Neuronal stem cell (in vitro differentiated cells): Measurements from ENCODE around the gene UCN.

Source experiments
- DNase-seq: peaks from one replicate; pipeline ENCODE4 v3.0.0-alpha.2; 2013; ENCODE audit warnings: low spot score
- H2AFZ ChIP-seq: one replicate; pipeline ENCODE4 v1.6.1; 2013; ENCODE audit warnings: mild to moderate bottlenecking, low read length, inconsistent platforms
- H2AK5ac ChIP-seq: 2 replicates; pipeline ENCODE4 v1.6.1; 2013; ENCODE audit warnings: low read depth, mild to moderate bottlenecking, inconsistent platforms, low read length, moderate library complexity, mixed read lengths
- H2BK120ac ChIP-seq: 2 replicates; pipeline ENCODE4 v1.6.1; 2013; ENCODE audit warnings: low read depth, mild to moderate bottlenecking, inconsistent platforms, low read length, moderate library complexity, mixed read lengths
- H2BK12ac ChIP-seq: one replicate; pipeline ENCODE4 v1.6.1; 2013; ENCODE audit warnings: low read length, inconsistent platforms
- H2BK15ac ChIP-seq: 2 replicates; pipeline ENCODE4 v1.6.1; 2013; ENCODE audit warnings: mild to moderate bottlenecking, low read length, inconsistent platforms, mixed read lengths
- H2BK5ac ChIP-seq: one replicate; pipeline ENCODE4 v1.6.1; 2013; ENCODE audit warnings: inconsistent platforms, mild to moderate bottlenecking, low read length, moderate library complexity
- H3K14ac ChIP-seq: one replicate; pipeline ENCODE4 v1.6.1; 2013; ENCODE audit warnings: low read length, inconsistent platforms
- H3K18ac ChIP-seq: 2 replicates; pipeline ENCODE4 v1.6.1; 2013; ENCODE audit warnings: low read length, inconsistent platforms
- H3K23ac ChIP-seq: 2 replicates; pipeline ENCODE4 v1.6.1; 2013; ENCODE audit warnings: low read depth, mild to moderate bottlenecking, mixed read lengths, low read length, inconsistent platforms; ENCODE audit not compliant: poor library complexity
- H3K27ac ChIP-seq: replicated peaks from 3 replicates; pipeline ENCODE4 v1.5.1; 2013; ENCODE audit warnings: low read length, inconsistent platforms
- H3K27me3 ChIP-seq, 3 experiments: 2 replicates each; pipeline ENCODE4 v1.6.1; 2013; ENCODE audit warnings: low read length in 3 of 3, mild to moderate bottlenecking in 2 of 3, inconsistent platforms in 1 of 3, low read depth in 1 of 3, mixed read lengths in 1 of 3, moderate library complexity in 1 of 3; ENCODE audit not compliant: control insufficient read depth in 3 of 3, insufficient read depth in 3 of 3
- H3K36me3 ChIP-seq, 2 donors: replicated peaks in 1 of 2; 2 replicates each; pipeline ENCODE4 v1.6.1; 2013; ENCODE audit warnings: low read length in 2 of 2; ENCODE audit not compliant: control insufficient read depth in 2 of 2, insufficient read depth in 2 of 2
- H3K4ac ChIP-seq: 2 replicates; pipeline ENCODE4 v1.6.1; 2013; ENCODE audit warnings: inconsistent platforms, mild to moderate bottlenecking, low read length, moderate library complexity
- H3K4me1 ChIP-seq, 2 donors: 1 replicate in 1 of 2; 2 replicates in 1 of 2; pipeline ENCODE4 v1.6.1; 2013; ENCODE audit warnings: low read length in 2 of 2, low read depth in 1 of 2; ENCODE audit not compliant: control insufficient read depth in 2 of 2, insufficient read depth in 1 of 2
- H3K4me2 ChIP-seq: one replicate; pipeline ENCODE4 v1.6.1; 2013; ENCODE audit warnings: mild to moderate bottlenecking, low read length, inconsistent platforms; ENCODE audit not compliant: insufficient read depth, poor library complexity, severe bottlenecking
- H3K4me3 ChIP-seq, 2 donors: 2 replicates each; pipeline ENCODE4 v1.5.1; 2013; ENCODE audit warnings: low read length in 2 of 2, mild to moderate bottlenecking in 2 of 2, inconsistent platforms in 1 of 2, moderate library complexity in 1 of 2
- H3K79me1 ChIP-seq: one replicate; pipeline ENCODE4 v1.6.1; 2013; ENCODE audit warnings: low read depth, mild to moderate bottlenecking, inconsistent platforms, low read length, moderate library complexity
- H3K9ac ChIP-seq: one replicate; pipeline ENCODE4 v1.6.1; 2013; ENCODE audit warnings: mild to moderate bottlenecking, low read depth, low read length, inconsistent platforms; ENCODE audit not compliant: poor library complexity
- H3K9me3 ChIP-seq, 2 donors: replicated peaks in 1 of 2; 2 replicates each; pipeline versions ENCODE3 to v1.6.1; 2013; ENCODE audit warnings: low read length in 2 of 2, mild to moderate bottlenecking in 2 of 2, inconsistent platforms in 1 of 2, low read depth in 1 of 2, mixed read lengths in 1 of 2, moderate library complexity in 1 of 2; ENCODE audit not compliant: control insufficient read depth in 2 of 2, insufficient read depth in 1 of 2
- H4K8ac ChIP-seq: one replicate; pipeline ENCODE4 v1.6.1; 2013; ENCODE audit warnings: low read depth, mild to moderate bottlenecking, inconsistent platforms, low read length, moderate library complexity
- H4K91ac ChIP-seq: one replicate; pipeline ENCODE4 v1.6.1; 2013; ENCODE audit warnings: low read length, low read depth, mild to moderate bottlenecking, inconsistent platforms; ENCODE audit not compliant: poor library complexity
- WGBS, 2 donors: extraction: QIAGEN DNeasy Blood & Tissue Kit; methylation state at CpG; one replicate each; pipeline ENCODE4 v1.1.7; 2013; ENCODE audit warnings: missing lambda C conversion rate in 2 of 2, mixed read lengths in 1 of 2; ENCODE audit not compliant: insufficient read length in 2 of 2, insufficient replicate concordance in 1 of 2; ENCODE audit errors: extremely low coverage in 2 of 2; 5-methylcytosine and 5-hydroxymethylcytosine counted together

UCN gene

GRCh38 chr2:27291865-27292264 is 16.4 kb downstream of the UCN start:
- no peak overlapping the region for H3K9ac ChIP-seq
- no peak overlapping the region for H2BK12ac ChIP-seq
- no peak overlapping the region for H3K4ac ChIP-seq
- no peaks in the 10 kb centered on the region for H3K9me3 ChIP-seq
- H3K4me2 ChIP-seq: no peak overlapping the region
- no peaks in the 10 kb centered on the region for H3K36me3 ChIP-seq
- WGBS, 2 donors: no CpG with 5 or more reads among the region's 6 CpGs
- H4K8ac ChIP-seq: no peak overlapping the region
- H3K27ac ChIP-seq: no peak overlapping the region
- no peak overlapping the region for H3K18ac ChIP-seq
- H3K14ac ChIP-seq: no peak overlapping the region
- H2BK120ac ChIP-seq: no peak overlapping the region
- H3K4me1 ChIP-seq: no peaks in the 10 kb centered on the region
- peaks cover 0 to 75% (median 2%) of the 10 kb centered on the region in 3 experiments for H3K27me3 ChIP-seq
- H3K23ac ChIP-seq: no peak overlapping the region
- no peak overlapping the region for H2BK5ac ChIP-seq
- no peak overlapping the region for H3K4me3 ChIP-seq
- no peak overlapping the region for H4K91ac ChIP-seq
- no peak for DNase-seq
- H2AK5ac ChIP-seq: no peak overlapping the region
- H2BK15ac ChIP-seq: no peak overlapping the region
- H2AFZ ChIP-seq: no peak overlapping the region
- no peaks in the 10 kb centered on the region for H3K79me1 ChIP-seq

- H3K27me3 ChIP-seq: peaks cover 0 to 84% (median 2%) of the 10 kb centered on the region in 3 experiments
- no peak for DNase-seq
These were observed 17.7 kb downstream of the UCN start for GRCh38 chr2:27290549-27290948.

GRCh38 chr2:27288610-27289009 is 19.6 kb downstream of the UCN start:
- no peak for DNase-seq
- no CpG with 5 or more reads among the region's 3 CpGs for WGBS, 2 donors

More at GRCh38 chr2:27290549-27290948, 17.7 kb downstream of the UCN start:
- Histone ChIP-seq H3K18ac (no peak overlapping the region), H3K4me3 (no peak overlapping the region), H3K9ac (no peak overlapping the region), H3K79me1 (no peaks in the 10 kb centered on the region), H3K36me3 (no peaks in the 10 kb centered on the region), H3K23ac (no peak overlapping the region), H2AFZ (no peak overlapping the region), H3K14ac (no peak overlapping the region), H3K4me1 (no peaks in the 10 kb centered on the region), H3K27ac (no peak overlapping the region), H2AK5ac (no peak overlapping the region), H3K4ac (no peak overlapping the region), H2BK15ac (no peak overlapping the region), H2BK5ac (no peak overlapping the region), H3K9me3 (no peaks in the 10 kb centered on the region), H4K91ac (no peak overlapping the region), H2BK120ac (no peak overlapping the region), H4K8ac (no peak overlapping the region), H3K4me2 (no peak overlapping the region), H2BK12ac (no peak overlapping the region)
- WGBS, 2 donors: no CpG with 5 or more reads among the region's 5 CpGs

GRCh38 chr2:27285481-27285880 is 22.8 kb downstream of the UCN start:
- no peak overlapping the region for H2AFZ ChIP-seq
- H3K9me3 ChIP-seq: no peaks in the 10 kb centered on the region
- no peak overlapping the region for H2AK5ac ChIP-seq
- no peak overlapping the region for H3K18ac ChIP-seq
- H3K27me3 ChIP-seq: peaks cover 0 to 93% (median 2%) of the 10 kb centered on the region in 3 experiments
- no peak overlapping the region for H4K91ac ChIP-seq
- H3K27ac ChIP-seq: no peak overlapping the region
- no peak for DNase-seq
- H3K79me1 ChIP-seq: no peaks in the 10 kb centered on the region
- H2BK12ac ChIP-seq: no peak overlapping the region
- WGBS, 2 donors: no CpG with 5 or more reads among the region's 6 CpGs
- no peak overlapping the region for H3K4ac ChIP-seq
- H3K36me3 ChIP-seq: no peaks in the 10 kb centered on the region
- H3K14ac ChIP-seq: no peak overlapping the region
- H3K9ac ChIP-seq: no peak overlapping the region
- H3K4me1 ChIP-seq: peaks cover 0 to 7% of the 10 kb centered on the region in 2 donors
- H2BK120ac ChIP-seq: no peak overlapping the region
- H3K4me3 ChIP-seq: no peak overlapping the region
- H2BK15ac ChIP-seq: no peak overlapping the region
- H3K4me2 ChIP-seq: no peak overlapping the region
- no peak overlapping the region for H4K8ac ChIP-seq
- no peak overlapping the region for H3K23ac ChIP-seq
- H2BK5ac ChIP-seq: no peak overlapping the region

More at GRCh38 chr2:27288610-27289009, 19.6 kb downstream of the UCN start:
- H3K18ac ChIP-seq: no peak overlapping the region
- no peak overlapping the region for H3K14ac ChIP-seq
- H3K4me2 ChIP-seq: no peak overlapping the region
- H3K79me1 ChIP-seq: no peaks in the 10 kb centered on the region
- H3K4ac ChIP-seq: no peak overlapping the region
- H3K4me3 ChIP-seq: no peak overlapping the region
- no peaks in the 10 kb centered on the region for H3K36me3 ChIP-seq
- H2BK120ac ChIP-seq: no peak overlapping the region
- no peak overlapping the region for H3K23ac ChIP-seq
- H4K91ac ChIP-seq: no peak overlapping the region
- H3K27me3 ChIP-seq: peaks cover 0 to 93% (median 2%) of the 10 kb centered on the region in 3 experiments
- no peaks in the 10 kb centered on the region for H3K4me1 ChIP-seq
- H2BK12ac ChIP-seq: no peak overlapping the region
- H3K27ac ChIP-seq: no peak overlapping the region
- H4K8ac ChIP-seq: no peak overlapping the region
- no peak overlapping the region for H2AFZ ChIP-seq
- H3K9me3 ChIP-seq: no peaks in the 10 kb centered on the region
- no peak overlapping the region for H3K9ac ChIP-seq
- H2BK15ac ChIP-seq: no peak overlapping the region
- no peak overlapping the region for H2BK5ac ChIP-seq
- H2AK5ac ChIP-seq: no peak overlapping the region
